CD4-positive, alpha-beta T cell (primary cell): Measurements from ENCODE around the gene TIPARP. TPM values are rescaled to one million over a fixed set of nuclear protein-coding genes. Genes with fewer than 3 reads are reported as not detected.

ENCODE experiments used
- ATAC-seq: fragments of 200-7000 bp; cut with Tn5 transposase; one replicate; pipeline ENCODE4 v1.10.0; 2022; ENCODE audit warnings: mild to moderate bottlenecking; ENCODE audit not compliant: poor library complexity
- CTCF ChIA-PET: fragments of 350-600 bp; sonication (Branson Sonifier 250); formaldehyde crosslinking; loops from one replicate; lab custom pipeline; 2021; ENCODE audit warnings: antibody characterized with exemption, inconsistent platforms; lab: Charles Lee
- POLR2A ChIA-PET: fragments of 350-600 bp; sonication (Branson Sonifier 250); formaldehyde crosslinking; loops from one replicate; lab custom pipeline; 2021; ENCODE audit warnings: antibody characterized with exemption, inconsistent platforms; lab: Charles Lee
- DNase-seq, 14 experiments: peaks; one replicate each; pipeline ENCODE4 v3.0.0-alpha.2; 2013 to 2020; ENCODE audit warnings: mixed read lengths in 2 of 14
- H3K27ac ChIP-seq, 2 donors: one replicate each; pipeline versions ENCODE4 v1.5.1 to v1.7.0; 2013; ENCODE audit warnings: low read length in 2 of 2, low read depth in 1 of 2, mild to moderate bottlenecking in 1 of 2
- H3K27me3 ChIP-seq, 2 experiments: 1 replicate in 1 of 2; 2 replicates in 1 of 2; pipeline versions ENCODE4 v1.6.1 to v1.7.0; 2013; ENCODE audit warnings: low read length in 2 of 2, control low read depth in 1 of 2, mild to moderate bottlenecking in 1 of 2, moderate library complexity in 1 of 2; ENCODE audit not compliant: insufficient read depth in 2 of 2, control insufficient read depth in 1 of 2
- H3K36me3 ChIP-seq: one replicate; pipeline ENCODE4 v1.6.1; 2013; ENCODE audit warnings: low read length, control low read depth; ENCODE audit not compliant: insufficient read depth
- H3K4me1 ChIP-seq: one replicate; pipeline ENCODE4 v1.6.1; 2013; ENCODE audit warnings: low read length, control low read depth; ENCODE audit not compliant: insufficient read depth
- H3K4me3 ChIP-seq: one replicate; pipeline ENCODE4 v1.5.1; 2013; ENCODE audit warnings: mild to moderate bottlenecking, low read length, moderate library complexity
- H3K9me3 ChIP-seq, 2 experiments: 1 replicate in 1 of 2; 2 replicates in 1 of 2; pipeline versions ENCODE4 v1.6.1 to v1.7.0; 2013; ENCODE audit warnings: low read length in 2 of 2, mild to moderate bottlenecking in 2 of 2, control low read depth in 1 of 2, moderate library complexity in 1 of 2; ENCODE audit not compliant: control insufficient read depth in 1 of 2, insufficient read depth in 1 of 2
- H3K27ac Mint-ChIP-seq: one replicate; pipeline ENCODE4 v1.8.0; 2020; ENCODE audit warnings: mixed read lengths
- H3K27me3 Mint-ChIP-seq: one replicate; pipeline ENCODE4 v1.8.0; 2021; ENCODE audit warnings: mixed read lengths
- H3K36me3 Mint-ChIP-seq: one replicate; pipeline ENCODE4 v1.8.0; 2021; ENCODE audit warnings: low read depth, mixed read lengths
- H3K4me1 Mint-ChIP-seq: one replicate; pipeline ENCODE4 v1.8.0; 2021; ENCODE audit warnings: low read depth, mixed read lengths
- H3K4me3 Mint-ChIP-seq: one replicate; pipeline ENCODE4 v1.8.0; 2020; ENCODE audit warnings: mild to moderate bottlenecking, mixed read lengths
- H3K9me3 Mint-ChIP-seq: one replicate; pipeline ENCODE4 v1.8.0; 2020; ENCODE audit warnings: mixed read lengths
- intact Hi-C, 2 experiments: fragments of 100-400 bp; cut with DNase I in 1 of 2; cut with micrococcal nuclease in 1 of 2; formaldehyde crosslinking; loops; one replicate each; pipeline versions ENCODE4 v1.15.1 to v1.9.0; 2023 to 2025; cut with DNase I, micrococcal nuclease
- total RNA-seq, 174 experiments: library from RNA in 2 of 174; stranded (reverse) in 2 of 174; gene quantifications; one replicate each; pipeline ENCODE4 v1.2.3 and lab custom pipeline; 2021 to 2026
- TF ChIP-seq, protein P1 (sequence below): fragments of 200-600 bp; IDR thresholded peaks from one replicate; pipeline ENCODE4 v1.8.0; 2022; ENCODE audit warnings: antibody characterized with exemption, mild to moderate bottlenecking

Gene TIPARP
- total RNA-seq, 2 experiments from 2014 or later = 158 to 166 TPM

DNA sequence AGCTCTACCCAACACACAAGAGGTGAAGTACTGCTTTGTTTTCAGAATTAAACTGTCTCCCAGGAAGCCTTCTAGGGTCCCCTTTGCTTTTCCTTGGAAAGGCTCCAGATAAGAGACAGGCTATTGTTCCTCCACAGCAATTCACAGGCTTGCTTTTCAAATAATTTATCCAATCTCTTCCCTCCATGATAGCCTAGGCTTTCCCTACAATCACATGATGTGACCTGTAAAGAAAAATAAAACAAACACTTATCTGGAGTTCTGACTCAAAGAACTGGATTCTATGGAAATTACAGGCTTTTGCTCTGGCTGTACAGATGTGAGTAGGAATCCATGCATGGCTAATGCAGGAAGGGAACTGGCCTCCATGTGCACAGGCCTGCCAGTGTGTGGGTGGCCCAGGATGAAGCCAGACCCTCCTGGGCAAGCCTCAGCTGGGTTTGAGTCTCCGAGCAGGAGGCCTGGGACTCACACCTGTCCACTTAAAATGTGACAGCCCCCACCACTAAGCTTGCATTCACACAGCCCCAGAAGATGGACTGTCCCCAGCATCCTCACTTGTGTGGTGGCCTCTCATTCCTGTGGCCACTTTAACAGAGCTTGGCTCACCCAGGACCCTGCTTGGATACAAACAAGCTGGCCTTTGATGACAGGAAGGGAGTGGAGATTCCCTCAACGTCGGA, 75.9 kb downstream of the TIPARP start:
- CTCF ChIA-PET = interaction anchor here (0.7 kb wide), 1 partner anchor 376 kb away, joined by 3 read pairs; no protein-coding TSS in a partner anchor
- POLR2A ChIA-PET = no interaction called here
- H3K36me3 ChIP-seq = no peaks in the 10 kb centered on the region

GRCh38 chr3:156750874-156751245, 76.5 kb downstream of the TIPARP start:
- POLR2A ChIA-PET = no interaction called here

More for the DNA sequence above, 75.9 kb downstream of the TIPARP start:
- Mint-ChIP-seq H3K9me3 (no peaks in the 10 kb centered on the region), H3K27ac (no peak overlapping the region), H3K27me3 (peaks cover 22% of the 10 kb centered on the region), H3K4me3 (no peak overlapping the region), H3K4me1 (no peaks in the 10 kb centered on the region), H3K36me3 (no peaks in the 10 kb centered on the region)
- DNase-seq (no peak), ATAC-seq (no peak)
- TF ChIP-seq, protein P1, sequence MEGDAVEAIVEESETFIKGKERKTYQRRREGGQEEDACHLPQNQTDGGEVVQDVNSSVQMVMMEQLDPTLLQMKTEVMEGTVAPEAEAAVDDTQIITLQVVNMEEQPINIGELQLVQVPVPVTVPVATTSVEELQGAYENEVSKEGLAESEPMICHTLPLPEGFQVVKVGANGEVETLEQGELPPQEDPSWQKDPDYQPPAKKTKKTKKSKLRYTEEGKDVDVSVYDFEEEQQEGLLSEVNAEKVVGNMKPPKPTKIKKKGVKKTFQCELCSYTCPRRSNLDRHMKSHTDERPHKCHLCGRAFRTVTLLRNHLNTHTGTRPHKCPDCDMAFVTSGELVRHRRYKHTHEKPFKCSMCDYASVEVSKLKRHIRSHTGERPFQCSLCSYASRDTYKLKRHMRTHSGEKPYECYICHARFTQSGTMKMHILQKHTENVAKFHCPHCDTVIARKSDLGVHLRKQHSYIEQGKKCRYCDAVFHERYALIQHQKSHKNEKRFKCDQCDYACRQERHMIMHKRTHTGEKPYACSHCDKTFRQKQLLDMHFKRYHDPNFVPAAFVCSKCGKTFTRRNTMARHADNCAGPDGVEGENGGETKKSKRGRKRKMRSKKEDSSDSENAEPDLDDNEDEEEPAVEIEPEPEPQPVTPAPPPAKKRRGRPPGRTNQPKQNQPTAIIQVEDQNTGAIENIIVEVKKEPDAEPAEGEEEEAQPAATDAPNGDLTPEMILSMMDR = no peak
- H3K27me3 ChIP-seq = no peaks in the 10 kb centered on the region
- H3K27ac ChIP-seq = no peak overlapping the region
- no peak overlapping the region for H3K4me3 ChIP-seq
- no peaks in the 10 kb centered on the region for H3K9me3 ChIP-seq
- intact Hi-C loops = no loop called here
- no peaks in the 10 kb centered on the region for H3K4me1 ChIP-seq

GRCh38 chr3:156751461-156752025, 77.2 kb downstream of the TIPARP start:
- H3K36me3 Mint-ChIP-seq = no peaks in the 10 kb centered on the region
- TF ChIP-seq, protein P1 = no peak
- H3K9me3 Mint-ChIP-seq = no peaks in the 10 kb centered on the region
- no peaks in the 10 kb centered on the region for H3K4me1 Mint-ChIP-seq
- ChIA-PET POLR2A (no interaction called here), CTCF (no interaction called here)
- Histone ChIP-seq H3K27ac (no peak overlapping the region), H3K4me1 (no peaks in the 10 kb centered on the region), H3K27me3 (no peaks in the 10 kb centered on the region), H3K4me3 (no peak overlapping the region), H3K9me3 (no peaks in the 10 kb centered on the region), H3K36me3 (no peaks in the 10 kb centered on the region)
- DNase-seq = no peak
- no peak overlapping the region for H3K4me3 Mint-ChIP-seq
- peaks cover 22% of the 10 kb centered on the region for H3K27me3 Mint-ChIP-seq
- H3K27ac Mint-ChIP-seq = no peak overlapping the region
- ATAC-seq = no peak
- intact Hi-C loops = no loop called here

More at GRCh38 chr3:156750874-156751245, 76.5 kb downstream of the TIPARP start:
- no peaks in the 10 kb centered on the region for H3K9me3 Mint-ChIP-seq
- Histone ChIP-seq H3K36me3 (no peaks in the 10 kb centered on the region), H3K4me3 (no peak overlapping the region), H3K27me3 (no peaks in the 10 kb centered on the region), H3K9me3 (no peaks in the 10 kb centered on the region), H3K27ac (no peak overlapping the region), H3K4me1 (no peaks in the 10 kb centered on the region)
- DNase-seq = no peak
- H3K4me3 Mint-ChIP-seq = no peak overlapping the region
- H3K27me3 Mint-ChIP-seq = peaks cover 22% of the 10 kb centered on the region
- intact Hi-C loops = no loop called here
- H3K36me3 Mint-ChIP-seq = no peaks in the 10 kb centered on the region
- ATAC-seq = no peak
- CTCF ChIA-PET = interaction anchor here (0.7 kb wide), 1 partner anchor 376 kb away, joined by 3 read pairs; no protein-coding TSS in a partner anchor
- TF ChIP-seq, protein P1 = no peak
- no peaks in the 10 kb centered on the region for H3K4me1 Mint-ChIP-seq
- no peak overlapping the region for H3K27ac Mint-ChIP-seq

Other genes with a start within 250 kb of the TIPARP start
- 10 to 100 TPM; 78.8 to 79.5 TPM for gene SSR3, start 119.5 kb upstream of the TIPARP start, total RNA-seq
- gene LEKR1, start 151.8 kb downstream of the TIPARP start, total RNA-seq = 1 to 10 TPM in 1 of 2 experiments, under 1 TPM in 1; 0.77 to 1.0 TPM